ENCODE measurements around the gene FAM20C. TPM values are rescaled to one million over a fixed set of nuclear protein-coding genes. Genes with fewer than 3 reads are reported as not detected.

The FAM20C gene
- total and polyA plus RNA-seq, 7 experiments from 2014 or later = 0.22 to 27.0 (median 4.6) TPM; not detected in 2

DNA sequence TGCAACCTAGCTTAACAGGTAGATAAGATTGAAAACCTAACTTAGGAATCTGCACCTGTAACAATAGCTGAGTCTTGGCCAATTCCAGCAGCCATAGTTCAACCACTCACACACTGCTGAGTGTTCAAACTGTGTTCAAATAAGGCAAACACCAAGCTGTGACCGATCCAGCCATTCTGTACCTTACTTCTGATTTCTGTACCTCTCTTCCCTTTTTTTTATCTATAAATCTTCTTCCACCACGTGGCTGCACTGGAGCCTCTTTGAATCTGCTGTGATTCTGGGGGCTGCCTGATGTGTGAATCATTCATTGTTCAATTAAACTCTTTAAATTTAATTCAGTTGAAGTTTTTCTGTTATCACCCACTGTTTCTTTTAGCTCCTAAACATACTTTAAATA is 81.9 kb downstream of the FAM20C start:
- peaks cover 0 to 7% (median 4%) of the 10 kb centered on the region in 5 donors for H3K27me3 Mint-ChIP-seq
- H3K27ac Mint-ChIP-seq = no peak overlapping the region
- H3K27me3 ChIP-seq (ENCODE audit: control insufficient read depth in 2 of 2, insufficient read depth in 2 of 2, low read length in 2 of 2) = no peaks in the 10 kb centered on the region
- ChIA-PET POLR2A (no interaction called here), CTCF (no interaction called here)
- peaks cover 0 to 18% (median 6%) of the 10 kb centered on the region in 5 donors for H3K36me3 Mint-ChIP-seq
- no peaks in the 10 kb centered on the region for H3K36me3 ChIP-seq (ENCODE audit: control insufficient read depth in 2 of 3, insufficient read depth in 3 of 3, low read length in 3 of 3)
- H3K4me3 Mint-ChIP-seq = no peak overlapping the region
- peaks cover 0 to 4% (median 0%) of the 10 kb centered on the region in 7 donors for H3K4me1 Mint-ChIP-seq
- H3K9me3 ChIP-seq (ENCODE audit: control insufficient read depth in 2 of 3, low read length in 3 of 3) = peaks cover 0 to 31% (median 0%) of the 10 kb centered on the region in 3 experiments
- H3K9me3 Mint-ChIP-seq = peaks cover 6 to 43% (median 24%) of the 10 kb centered on the region in 11 donors
- no peak overlapping the region for H3K4me3 ChIP-seq (ENCODE audit: low read length)
- no peak for ATAC-seq
- intact Hi-C loops (cut with micrococcal nuclease) = no loop called here
- H3K4me1 ChIP-seq (ENCODE audit: control insufficient read depth in 2 of 2, insufficient read depth in 2 of 2, low read length in 2 of 2) = no peaks in the 10 kb centered on the region
- no peak for DNase-seq
- H3K27ac ChIP-seq (ENCODE audit: low read depth, low read length) = no peak overlapping the region

DNA sequence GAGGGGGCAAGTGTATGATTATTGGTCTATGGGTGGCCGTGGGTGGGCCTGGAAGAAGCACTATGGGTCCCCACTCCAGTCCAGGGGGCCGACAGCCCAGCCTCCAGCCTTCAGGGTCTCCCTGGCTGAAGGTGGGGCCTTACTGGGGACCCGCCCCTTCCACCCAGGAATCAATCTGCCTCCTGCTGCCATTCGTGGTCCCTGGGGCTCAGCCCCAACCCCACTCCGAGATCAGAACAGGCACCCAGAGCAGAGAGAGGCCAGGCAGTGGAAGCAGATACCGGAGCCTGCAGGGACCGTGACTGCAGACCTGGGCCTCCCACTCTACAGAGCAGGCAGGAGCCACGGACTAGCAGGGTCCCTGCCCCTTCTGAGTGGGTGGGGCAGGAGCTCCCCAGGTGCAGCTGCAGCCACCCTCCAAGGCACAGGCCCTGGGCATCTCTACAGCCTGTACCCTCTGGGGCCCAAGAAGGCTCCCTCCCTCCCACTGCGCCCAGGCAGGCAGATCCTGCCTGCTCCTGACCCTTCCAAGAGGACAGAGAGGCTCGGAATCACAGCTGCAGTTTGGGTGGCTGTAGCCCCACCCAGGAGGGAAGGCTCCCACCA is 84.0 kb downstream of the FAM20C start:
- H3K36me3 Mint-ChIP-seq = peaks cover 0 to 18% (median 6%) of the 10 kb centered on the region in 5 donors
- ATAC-seq (no peak), DNase-seq (no peak)
- peaks cover 0 to 31% (median 0%) of the 10 kb centered on the region in 3 experiments for H3K9me3 ChIP-seq (ENCODE audit: control insufficient read depth in 2 of 3, low read length in 3 of 3)
- H3K27ac ChIP-seq (ENCODE audit: low read depth, low read length) = no peak overlapping the region
- no peak overlapping the region for H3K27ac Mint-ChIP-seq
- H3K27me3 Mint-ChIP-seq = peaks cover 0 to 15% (median 13%) of the 10 kb centered on the region in 5 donors
- H3K36me3 ChIP-seq (ENCODE audit: control insufficient read depth in 2 of 3, insufficient read depth in 3 of 3, low read length in 3 of 3) = no peaks in the 10 kb centered on the region
- intact Hi-C loops (cut with micrococcal nuclease) = no loop called here
- H3K9me3 Mint-ChIP-seq = peaks cover 6 to 42% (median 24%) of the 10 kb centered on the region in 11 donors
- no peak overlapping the region for H3K4me3 Mint-ChIP-seq
- no peaks in the 10 kb centered on the region for H3K4me1 ChIP-seq (ENCODE audit: control insufficient read depth in 2 of 2, insufficient read depth in 2 of 2, low read length in 2 of 2)
- ChIA-PET CTCF (no interaction called here), POLR2A (no interaction called here)
- no peak overlapping the region for H3K4me3 ChIP-seq (ENCODE audit: low read length)
- H3K4me1 Mint-ChIP-seq = no peaks in the 10 kb centered on the region
- no peaks in the 10 kb centered on the region for H3K27me3 ChIP-seq (ENCODE audit: control insufficient read depth in 2 of 2, insufficient read depth in 2 of 2, low read length in 2 of 2)

DNA sequence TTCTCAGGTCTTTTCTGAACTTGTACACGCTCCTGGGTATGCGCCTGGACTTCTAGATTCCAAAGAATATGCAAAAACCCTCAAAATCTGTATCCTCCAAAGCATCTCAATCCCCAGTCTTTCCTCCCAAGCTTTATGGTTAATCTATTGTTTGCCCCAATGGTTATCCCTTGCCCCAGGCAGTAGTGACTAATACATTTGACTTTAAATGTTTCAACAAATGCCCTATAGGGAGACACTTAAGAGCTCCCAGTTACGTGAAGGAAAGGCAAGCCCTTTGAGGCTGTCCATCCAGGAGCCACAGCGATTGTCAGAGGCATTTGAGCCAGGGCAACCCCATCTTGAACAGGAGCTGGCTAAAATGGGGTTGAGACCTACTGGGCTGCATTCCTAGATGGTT is 84.9 kb downstream of the FAM20C start:
- H3K27ac Mint-ChIP-seq = no peak overlapping the region
- intact Hi-C loops (cut with micrococcal nuclease) = no loop called here
- POLR2A ChIA-PET = no interaction called here

DNA sequence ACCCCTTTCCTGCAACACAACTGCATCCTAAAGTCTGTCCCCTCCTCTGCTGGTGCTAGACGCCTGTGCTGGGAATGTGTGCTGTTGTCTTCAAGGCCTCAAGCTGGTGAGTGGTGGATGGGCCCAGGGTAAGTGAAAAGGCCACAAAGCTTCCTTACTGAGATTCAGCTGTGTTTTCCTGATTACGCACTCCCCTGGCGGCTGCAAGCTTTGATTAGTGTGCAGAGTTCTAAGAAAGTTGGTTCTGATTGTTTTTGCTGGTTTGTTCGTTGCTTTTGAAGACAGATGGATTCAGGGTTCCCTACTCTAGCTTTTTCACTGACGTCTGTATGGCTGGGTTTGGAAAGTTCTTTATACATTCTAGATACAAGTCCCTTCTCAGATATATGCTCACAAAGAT is 85.7 kb downstream of the FAM20C start:
- H3K9me3 ChIP-seq (ENCODE audit: control insufficient read depth in 2 of 3, low read length in 3 of 3) = peaks cover 0 to 22% (median 0%) of the 10 kb centered on the region in 3 experiments
- Mint-ChIP-seq H3K4me3 (no peak overlapping the region), H3K4me1 (no peaks in the 10 kb centered on the region), H3K27me3 (peaks cover 0 to 24% (median 16%) of the 10 kb centered on the region in 5 donors), H3K9me3 (peaks cover 6 to 34% (median 18%) of the 10 kb centered on the region in 11 donors), H3K27ac (no peak overlapping the region), H3K36me3 (peaks cover 0 to 14% (median 6%) of the 10 kb centered on the region in 5 donors)
- no peak for ATAC-seq
- DNase-seq = no peak
- H3K4me3 ChIP-seq (ENCODE audit: low read length) = no peak overlapping the region
- ChIA-PET POLR2A (no interaction called here), CTCF (no interaction called here)
- H3K36me3 ChIP-seq (ENCODE audit: control insufficient read depth in 2 of 3, insufficient read depth in 3 of 3, low read length in 3 of 3) = no peaks in the 10 kb centered on the region
- intact Hi-C loops (cut with micrococcal nuclease) = no loop called here
- H3K27me3 ChIP-seq (ENCODE audit: control insufficient read depth in 2 of 2, insufficient read depth in 2 of 2, low read length in 2 of 2) = no peaks in the 10 kb centered on the region
- H3K27ac ChIP-seq (ENCODE audit: low read depth, low read length) = no peak overlapping the region
- no peaks in the 10 kb centered on the region for H3K4me1 ChIP-seq (ENCODE audit: control insufficient read depth in 2 of 2, insufficient read depth in 2 of 2, low read length in 2 of 2)

More for the DNA sequence above, 84.9 kb downstream of the FAM20C start:
- Mint-ChIP-seq H3K4me1 (no peaks in the 10 kb centered on the region), H3K4me3 (no peak overlapping the region), H3K36me3 (peaks cover 0 to 18% (median 6%) of the 10 kb centered on the region in 5 donors), H3K27me3 (peaks cover 0 to 24% (median 16%) of the 10 kb centered on the region in 5 donors), H3K9me3 (peaks cover 6 to 38% (median 24%) of the 10 kb centered on the region in 11 donors)
- DNase-seq = no peak
- CTCF ChIA-PET = no interaction called here
- H3K9me3 ChIP-seq (ENCODE audit: control insufficient read depth in 2 of 3, low read length in 3 of 3) = peaks cover 0 to 30% (median 0%) of the 10 kb centered on the region in 3 experiments
- ATAC-seq = no peak
- no peaks in the 10 kb centered on the region for H3K4me1 ChIP-seq (ENCODE audit: control insufficient read depth in 2 of 2, insufficient read depth in 2 of 2, low read length in 2 of 2)
- H3K27ac ChIP-seq (ENCODE audit: low read depth, low read length) = no peak overlapping the region
- no peaks in the 10 kb centered on the region for H3K36me3 ChIP-seq (ENCODE audit: control insufficient read depth in 2 of 3, insufficient read depth in 3 of 3, low read length in 3 of 3)
- H3K4me3 ChIP-seq (ENCODE audit: low read length) = no peak overlapping the region
- no peaks in the 10 kb centered on the region for H3K27me3 ChIP-seq (ENCODE audit: control insufficient read depth in 2 of 2, insufficient read depth in 2 of 2, low read length in 2 of 2)

DNA sequence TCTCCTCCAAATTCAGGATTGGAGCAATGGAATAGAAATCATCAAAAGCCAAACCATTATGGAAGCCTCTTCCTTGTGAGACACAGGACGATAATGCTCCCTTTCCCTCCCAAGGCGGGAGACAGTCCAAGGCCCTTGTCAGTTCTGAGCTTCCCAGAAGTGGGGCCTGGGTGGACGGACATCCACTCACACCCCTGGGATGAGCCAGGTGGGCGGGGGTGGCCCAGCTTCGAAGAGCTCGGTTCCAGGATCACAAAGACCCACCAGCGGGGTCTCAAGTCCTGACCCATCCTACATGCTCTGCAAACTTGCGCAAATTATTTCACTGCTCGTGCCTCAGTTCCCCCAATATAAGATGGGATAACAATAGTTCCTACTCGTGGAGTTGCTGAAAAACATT is 87.5 kb downstream of the FAM20C start:
- H3K36me3 Mint-ChIP-seq = peaks cover 0 to 8% (median 0%) of the 10 kb centered on the region in 5 donors
- H3K27ac Mint-ChIP-seq = no peak overlapping the region
- intact Hi-C loops (cut with micrococcal nuclease) = no loop called here
- H3K36me3 ChIP-seq (ENCODE audit: control insufficient read depth in 2 of 3, insufficient read depth in 3 of 3, low read length in 3 of 3) = no peaks in the 10 kb centered on the region
- H3K4me3 Mint-ChIP-seq = no peak overlapping the region
- H3K4me3 ChIP-seq (ENCODE audit: low read length) = no peak overlapping the region
- H3K27me3 ChIP-seq (ENCODE audit: control insufficient read depth in 2 of 2, insufficient read depth in 2 of 2, low read length in 2 of 2) = no peaks in the 10 kb centered on the region
- ChIA-PET CTCF (no interaction called here), POLR2A (no interaction called here)
- H3K4me1 ChIP-seq (ENCODE audit: control insufficient read depth in 2 of 2, insufficient read depth in 2 of 2, low read length in 2 of 2) = no peaks in the 10 kb centered on the region
- DNase-seq (no peak), ATAC-seq (no peak)
- H3K4me1 Mint-ChIP-seq = no peaks in the 10 kb centered on the region
- peaks cover 0 to 27% (median 16%) of the 10 kb centered on the region in 5 donors for H3K27me3 Mint-ChIP-seq
- peaks cover 0 to 16% (median 0%) of the 10 kb centered on the region in 3 experiments for H3K9me3 ChIP-seq (ENCODE audit: control insufficient read depth in 2 of 3, low read length in 3 of 3)
- H3K9me3 Mint-ChIP-seq = peaks cover 0 to 17% (median 8%) of the 10 kb centered on the region in 11 donors
- H3K27ac ChIP-seq (ENCODE audit: low read depth, low read length) = no peak overlapping the region

DNA sequence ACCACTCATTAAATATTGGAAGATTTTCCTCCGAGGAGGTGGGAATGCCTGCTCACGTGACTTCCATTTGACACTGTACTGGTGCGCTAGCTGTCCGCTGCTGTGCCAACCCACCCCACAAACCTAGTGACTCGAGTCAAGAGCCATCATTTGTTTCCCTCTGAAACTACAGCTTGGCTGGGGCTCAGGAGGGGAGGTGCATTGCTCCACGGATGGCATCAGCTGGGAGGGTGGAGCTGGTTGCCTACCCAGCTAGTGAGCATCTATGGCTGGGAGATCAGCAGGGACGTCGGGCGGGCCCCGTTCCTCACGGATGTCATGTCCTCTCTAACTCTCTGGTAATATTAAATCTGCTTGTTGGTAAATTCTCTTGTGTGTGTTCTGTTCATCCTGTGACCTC is 88.1 kb downstream of the FAM20C start:
- CTCF ChIA-PET = no interaction called here
- ATAC-seq = no peak

DNA sequence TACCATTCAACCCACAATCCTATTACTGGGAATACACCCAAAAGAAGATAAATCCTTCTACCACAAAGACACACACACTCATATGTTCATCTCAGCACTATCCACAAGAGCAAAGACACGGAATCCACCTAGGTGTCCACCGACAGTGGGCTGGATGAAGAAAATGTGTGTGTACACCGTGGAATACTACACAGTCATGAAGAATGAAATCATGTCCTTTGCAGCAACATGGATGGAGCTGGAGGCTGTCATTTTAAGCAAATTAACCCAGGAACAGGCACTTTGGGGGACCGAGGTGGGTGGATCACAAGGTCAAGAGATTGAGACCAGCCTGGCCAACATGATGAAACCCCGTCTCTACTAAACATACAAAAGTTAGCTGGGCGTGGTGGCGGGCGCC is 89.3 kb downstream of the FAM20C start:
- Histone ChIP-seq H3K36me3 (ENCODE audit: control insufficient read depth in 2 of 3, insufficient read depth in 3 of 3, low read length in 3 of 3) (no peaks in the 10 kb centered on the region), H3K4me3 (ENCODE audit: low read length) (no peak overlapping the region), H3K4me1 (ENCODE audit: control insufficient read depth in 2 of 2, insufficient read depth in 2 of 2, low read length in 2 of 2) (no peaks in the 10 kb centered on the region), H3K27me3 (ENCODE audit: control insufficient read depth in 2 of 2, insufficient read depth in 2 of 2, low read length in 2 of 2) (no peaks in the 10 kb centered on the region), H3K9me3 (ENCODE audit: control insufficient read depth in 2 of 3, low read length in 3 of 3) (peaks cover 0 to 4% (median 0%) of the 10 kb centered on the region in 3 experiments), H3K27ac (ENCODE audit: low read depth, low read length) (no peak overlapping the region)
- Mint-ChIP-seq H3K27me3 (peaks cover 0 to 33% (median 16%) of the 10 kb centered on the region in 5 donors), H3K27ac (no peak overlapping the region), H3K4me3 (no peak overlapping the region), H3K4me1 (no peaks in the 10 kb centered on the region), H3K36me3 (peaks cover 0 to 5% (median 0%) of the 10 kb centered on the region in 5 donors), H3K9me3 (peaks cover 0 to 8% (median 4%) of the 10 kb centered on the region in 11 donors)
- DNase-seq = no peak
- POLR2A ChIA-PET = no interaction called here
- no peak for ATAC-seq
- CTCF ChIA-PET = no interaction called here
- intact Hi-C loops (cut with micrococcal nuclease) = no loop called here

More for the DNA sequence above, 88.1 kb downstream of the FAM20C start:
- H3K27me3 Mint-ChIP-seq = peaks cover 0 to 27% (median 16%) of the 10 kb centered on the region in 5 donors
- intact Hi-C loops (cut with micrococcal nuclease) = no loop called here
- Histone ChIP-seq H3K27ac (ENCODE audit: low read depth, low read length) (no peak overlapping the region), H3K36me3 (ENCODE audit: control insufficient read depth in 2 of 3, insufficient read depth in 3 of 3, low read length in 3 of 3) (no peaks in the 10 kb centered on the region), H3K4me3 (ENCODE audit: low read length) (no peak overlapping the region), H3K4me1 (ENCODE audit: control insufficient read depth in 2 of 2, insufficient read depth in 2 of 2, low read length in 2 of 2) (no peaks in the 10 kb centered on the region), H3K9me3 (ENCODE audit: control insufficient read depth in 2 of 3, low read length in 3 of 3) (peaks cover 0 to 16% (median 0%) of the 10 kb centered on the region in 3 experiments), H3K27me3 (ENCODE audit: control insufficient read depth in 2 of 2, insufficient read depth in 2 of 2, low read length in 2 of 2) (no peaks in the 10 kb centered on the region)
- H3K36me3 Mint-ChIP-seq = peaks cover 0 to 7% (median 0%) of the 10 kb centered on the region in 5 donors
- H3K9me3 Mint-ChIP-seq = peaks cover 0 to 11% (median 4%) of the 10 kb centered on the region in 11 donors
- H3K4me3 Mint-ChIP-seq = no peak overlapping the region
- H3K4me1 Mint-ChIP-seq = no peaks in the 10 kb centered on the region
- no peak for DNase-seq
- H3K27ac Mint-ChIP-seq = no peak overlapping the region
- POLR2A ChIA-PET = no interaction called here
